K562 (cell line): ENCODE data around the gene HDAC6. TPM values are rescaled to one million over a fixed set of nuclear protein-coding genes. Genes with fewer than 3 reads are reported as not detected.

Experiments
- BACH1 ChIP-seq: fragments of 200-800 bp; sonication (Bioruptor generic); IDR thresholded peaks from 2 replicates; pipeline ENCODE4 v1.6.1; 2016; ENCODE audit warnings: missing genetic modification characterization, missing compliant biosample characterization
- HMG20A ChIP-seq: fragments of 450-650 bp; formaldehyde crosslinking; conservative IDR thresholded peaks from 2 replicates; pipeline ENCODE4 v1.4.0; 2020; ENCODE audit warnings: mild to moderate bottlenecking, mixed read lengths
- KLF6 ChIP-seq: fragments of 250-450 bp; sonication (Bioruptor Pico); IDR thresholded peaks from 2 replicates; pipeline ENCODE4 v1.4.0; 2020; ENCODE audit warnings: mild to moderate bottlenecking, moderate library complexity, borderline replicate concordance
- MXI1 ChIP-seq: IDR thresholded peaks from 2 replicates; pipeline ENCODE4 v1.6.1; 2011; ENCODE audit warnings: low read depth, mild to moderate bottlenecking, improper control_type of control experiment, low read length
- NFE2 ChIP-seq: IDR thresholded peaks from 2 replicates; pipeline ENCODE4 v1.6.1; 2014; ENCODE audit warnings: antibody characterized with exemption, low read depth
- POLR2H ChIP-seq: IDR thresholded peaks from 2 replicates; pipeline ENCODE4 v1.6.1; 2016; ENCODE audit warnings: missing genetic modification characterization, low read depth, mild to moderate bottlenecking, control low read depth, missing compliant biosample characterization, moderate library complexity
- PYGO2 ChIP-seq: fragments of 450-650 bp; IDR thresholded peaks from 2 replicates; pipeline ENCODE4 v1.6.1; 2016; ENCODE audit warnings: mild to moderate bottlenecking, missing genetic modification characterization, moderate library complexity, missing compliant biosample characterization
- RBM34 ChIP-seq: fragments of 200-400 bp; formaldehyde crosslinking; IDR thresholded peaks from 2 replicates; pipeline ENCODE4 v1.6.1; 2018; ENCODE audit warnings: low read length, borderline replicate concordance; ENCODE audit not compliant: insufficient read depth
- RCOR1 ChIP-seq, 2 experiments: IDR thresholded peaks; 2 replicates each; pipeline ENCODE4 v1.6.1; 2012; ENCODE audit warnings: low read depth in 2 of 2, low read length in 2 of 2, borderline replicate concordance in 1 of 2, improper control_type of control experiment in 1 of 2
- SMARCC2 ChIP-seq: fragments of 450-650 bp; IDR thresholded peaks from 2 replicates; pipeline ENCODE4 v1.6.1; 2017; ENCODE audit warnings: antibody characterized with exemption, moderate library complexity, mild to moderate bottlenecking, low read depth
- SOX6 ChIP-seq: fragments of 450-650 bp; IDR thresholded peaks from 2 replicates; pipeline ENCODE4 v1.6.1; 2014; ENCODE audit warnings: mild to moderate bottlenecking
- ZBED1 ChIP-seq: IDR thresholded peaks from 2 replicates; pipeline ENCODE4 v1.6.1; 2014
- ZC3H4 ChIP-seq: sonication (generic); formaldehyde crosslinking; IDR thresholded peaks from 2 replicates; pipeline ENCODE4 v1.9.0; 2021; ENCODE audit warnings: missing genetic modification reagents, borderline replicate concordance
- polyA plus RNA-seq, 8 experiments: library from polyadenylated mRNA; depleted of rRNA in 4 of 8; stranded (reverse) in 5 of 8; unstranded in 3 of 8; fragments of >200 nt; fragmentation: Nextera tagmentation in 2 of 8; fragmentation: Illumina TruSeq in 1 of 8; extraction: Ambion mirVana in 2 of 8; extraction: Trizol in 1 of 8; gene quantifications; 2 replicates each; pipeline versions ENCODE4 v1.2.1 to v1.2.3, GENCODE V29; 2011 to 2014; ENCODE audit warnings: inconsistent platforms in 1 of 8, missing spikeins in 1 of 8
- total RNA-seq, 7 experiments: library from RNA; depleted of rRNA in 6 of 7; stranded (reverse); fragments of >200 nt in 6 of 7; fragmentation: Illumina TruSeq in 2 of 7; extraction: Trizol in 2 of 7; gene quantifications; 2 replicates each; pipeline versions ENCODE4 v1.2.1 to v1.2.3, GENCODE V29; 2011 to 2021; ENCODE audit warnings: low replicate concordance in 1 of 7
- TF ChIP-seq, protein P1 (sequence below): IDR thresholded peaks from 2 replicates; pipeline ENCODE4 v1.6.1; 2011; ENCODE audit not compliant: insufficient read length; ENCODE audit errors: extremely low read depth
- TF ChIP-seq, protein P2 (sequence below), 2 experiments: fragments of 450-650 bp in 1 of 2; IDR thresholded peaks; 2 replicates each; pipeline ENCODE4 v1.6.1; 2011 to 2017; ENCODE audit warnings: low read depth in 2 of 2, antibody characterized with exemption in 1 of 2, borderline replicate concordance in 1 of 2, low read length in 1 of 2, mild to moderate bottlenecking in 1 of 2, mixed read lengths in 1 of 2; ENCODE audit not compliant: control insufficient read depth in 1 of 2
- TF ChIP-seq, protein P3 (sequence below): sonication (generic); formaldehyde crosslinking; IDR thresholded peaks from 2 replicates; pipeline ENCODE4 v1.8.0; 2023; ENCODE audit warnings: mild to moderate bottlenecking, missing genetic modification reagents
- TF ChIP-seq, protein P4 (sequence below): sonication (generic); formaldehyde crosslinking; IDR thresholded peaks from 2 replicates; pipeline ENCODE4 v1.8.0; 2022; ENCODE audit warnings: mild to moderate bottlenecking, missing genetic modification reagents
- TF ChIP-seq, protein P5 (sequence below): fragments of 450-650 bp; IDR thresholded peaks from 2 replicates; pipeline ENCODE4 v1.6.1; 2014; ENCODE audit warnings: low read depth, mild to moderate bottlenecking, moderate library complexity, borderline replicate concordance

The HDAC6 gene
- total and polyA plus RNA-seq, 9 of the 15 experiments (the other 6 are each of a cell fraction or from before 2014, with no cell fraction given): 29.9 to 101 (median 71.2) TPM

DNA sequence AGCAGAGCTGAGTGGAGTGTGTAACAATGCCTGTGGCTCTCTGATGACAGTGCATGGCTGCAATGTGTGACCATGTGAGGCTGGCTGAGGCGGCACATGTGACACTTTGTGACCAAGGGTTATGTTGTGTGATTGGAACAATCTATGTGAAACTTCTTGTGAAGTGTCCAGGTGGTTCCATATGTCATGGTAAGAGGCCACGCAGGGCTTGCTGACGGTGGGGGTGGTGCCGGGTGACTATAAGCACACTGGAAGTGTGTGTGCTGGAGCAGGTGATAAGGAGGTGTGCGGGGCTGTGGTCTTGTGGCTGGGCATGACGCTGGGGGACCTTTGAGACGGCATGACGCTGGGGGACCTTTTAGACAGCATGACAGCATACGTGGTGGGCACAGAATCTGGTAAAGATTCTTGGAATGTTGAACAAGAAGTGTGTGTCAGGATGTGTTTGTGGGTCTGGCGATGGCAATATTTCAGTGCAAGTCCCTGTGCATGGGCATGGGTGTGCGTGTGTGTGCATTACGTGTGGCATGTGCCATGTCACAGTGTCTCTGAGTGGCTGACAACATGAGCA lies 7.4 kb upstream of the HDAC6 start (continued):
- TF ChIP-seq HMG20A (CRISPR knock-in tag): no peak
- TF ChIP-seq, protein P1, sequence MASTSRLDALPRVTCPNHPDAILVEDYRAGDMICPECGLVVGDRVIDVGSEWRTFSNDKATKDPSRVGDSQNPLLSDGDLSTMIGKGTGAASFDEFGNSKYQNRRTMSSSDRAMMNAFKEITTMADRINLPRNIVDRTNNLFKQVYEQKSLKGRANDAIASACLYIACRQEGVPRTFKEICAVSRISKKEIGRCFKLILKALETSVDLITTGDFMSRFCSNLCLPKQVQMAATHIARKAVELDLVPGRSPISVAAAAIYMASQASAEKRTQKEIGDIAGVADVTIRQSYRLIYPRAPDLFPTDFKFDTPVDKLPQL: no peak
- TF ChIP-seq, protein P2, sequence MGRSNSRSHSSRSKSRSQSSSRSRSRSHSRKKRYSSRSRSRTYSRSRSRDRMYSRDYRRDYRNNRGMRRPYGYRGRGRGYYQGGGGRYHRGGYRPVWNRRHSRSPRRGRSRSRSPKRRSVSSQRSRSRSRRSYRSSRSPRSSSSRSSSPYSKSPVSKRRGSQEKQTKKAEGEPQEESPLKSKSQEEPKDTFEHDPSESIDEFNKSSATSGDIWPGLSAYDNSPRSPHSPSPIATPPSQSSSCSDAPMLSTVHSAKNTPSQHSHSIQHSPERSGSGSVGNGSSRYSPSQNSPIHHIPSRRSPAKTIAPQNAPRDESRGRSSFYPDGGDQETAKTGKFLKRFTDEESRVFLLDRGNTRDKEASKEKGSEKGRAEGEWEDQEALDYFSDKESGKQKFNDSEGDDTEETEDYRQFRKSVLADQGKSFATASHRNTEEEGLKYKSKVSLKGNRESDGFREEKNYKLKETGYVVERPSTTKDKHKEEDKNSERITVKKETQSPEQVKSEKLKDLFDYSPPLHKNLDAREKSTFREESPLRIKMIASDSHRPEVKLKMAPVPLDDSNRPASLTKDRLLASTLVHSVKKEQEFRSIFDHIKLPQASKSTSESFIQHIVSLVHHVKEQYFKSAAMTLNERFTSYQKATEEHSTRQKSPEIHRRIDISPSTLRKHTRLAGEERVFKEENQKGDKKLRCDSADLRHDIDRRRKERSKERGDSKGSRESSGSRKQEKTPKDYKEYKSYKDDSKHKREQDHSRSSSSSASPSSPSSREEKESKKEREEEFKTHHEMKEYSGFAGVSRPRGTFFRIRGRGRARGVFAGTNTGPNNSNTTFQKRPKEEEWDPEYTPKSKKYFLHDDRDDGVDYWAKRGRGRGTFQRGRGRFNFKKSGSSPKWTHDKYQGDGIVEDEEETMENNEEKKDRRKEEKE (IDR thresholded peaks at IDR 0.05; ENCODE audit: borderline replicate concordance in 1 of 2, control insufficient read depth in 1 of 2, low read depth in 2 of 2, low read length in 1 of 2): no peak
- no peak for TF ChIP-seq PYGO2 (tag)
- TF ChIP-seq, protein P3, sequence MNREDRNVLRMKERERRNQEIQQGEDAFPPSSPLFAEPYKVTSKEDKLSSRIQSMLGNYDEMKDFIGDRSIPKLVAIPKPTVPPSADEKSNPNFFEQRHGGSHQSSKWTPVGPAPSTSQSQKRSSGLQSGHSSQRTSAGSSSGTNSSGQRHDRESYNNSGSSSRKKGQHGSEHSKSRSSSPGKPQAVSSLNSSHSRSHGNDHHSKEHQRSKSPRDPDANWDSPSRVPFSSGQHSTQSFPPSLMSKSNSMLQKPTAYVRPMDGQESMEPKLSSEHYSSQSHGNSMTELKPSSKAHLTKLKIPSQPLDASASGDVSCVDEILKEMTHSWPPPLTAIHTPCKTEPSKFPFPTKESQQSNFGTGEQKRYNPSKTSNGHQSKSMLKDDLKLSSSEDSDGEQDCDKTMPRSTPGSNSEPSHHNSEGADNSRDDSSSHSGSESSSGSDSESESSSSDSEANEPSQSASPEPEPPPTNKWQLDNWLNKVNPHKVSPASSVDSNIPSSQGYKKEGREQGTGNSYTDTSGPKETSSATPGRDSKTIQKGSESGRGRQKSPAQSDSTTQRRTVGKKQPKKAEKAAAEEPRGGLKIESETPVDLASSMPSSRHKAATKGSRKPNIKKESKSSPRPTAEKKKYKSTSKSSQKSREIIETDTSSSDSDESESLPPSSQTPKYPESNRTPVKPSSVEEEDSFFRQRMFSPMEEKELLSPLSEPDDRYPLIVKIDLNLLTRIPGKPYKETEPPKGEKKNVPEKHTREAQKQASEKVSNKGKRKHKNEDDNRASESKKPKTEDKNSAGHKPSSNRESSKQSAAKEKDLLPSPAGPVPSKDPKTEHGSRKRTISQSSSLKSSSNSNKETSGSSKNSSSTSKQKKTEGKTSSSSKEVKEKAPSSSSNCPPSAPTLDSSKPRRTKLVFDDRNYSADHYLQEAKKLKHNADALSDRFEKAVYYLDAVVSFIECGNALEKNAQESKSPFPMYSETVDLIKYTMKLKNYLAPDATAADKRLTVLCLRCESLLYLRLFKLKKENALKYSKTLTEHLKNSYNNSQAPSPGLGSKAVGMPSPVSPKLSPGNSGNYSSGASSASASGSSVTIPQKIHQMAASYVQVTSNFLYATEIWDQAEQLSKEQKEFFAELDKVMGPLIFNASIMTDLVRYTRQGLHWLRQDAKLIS: no peak
- TF ChIP-seq BACH1: no peak
- TF ChIP-seq, protein P4, sequence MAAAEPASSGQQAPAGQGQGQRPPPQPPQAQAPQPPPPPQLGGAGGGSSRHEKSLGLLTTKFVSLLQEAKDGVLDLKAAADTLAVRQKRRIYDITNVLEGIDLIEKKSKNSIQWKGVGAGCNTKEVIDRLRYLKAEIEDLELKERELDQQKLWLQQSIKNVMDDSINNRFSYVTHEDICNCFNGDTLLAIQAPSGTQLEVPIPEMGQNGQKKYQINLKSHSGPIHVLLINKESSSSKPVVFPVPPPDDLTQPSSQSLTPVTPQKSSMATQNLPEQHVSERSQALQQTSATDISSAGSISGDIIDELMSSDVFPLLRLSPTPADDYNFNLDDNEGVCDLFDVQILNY: no peak
- TF ChIP-seq NFE2: peak; percentile 35; the same call in 1 of the 2 replicates
- no peak for TF ChIP-seq POLR2H (tag)
- TF ChIP-seq MXI1: peak; percentile 72; the same call in 1 of the 2 replicates
- no peak for TF ChIP-seq SMARCC2
- TF ChIP-seq ZC3H4 (CRISPR knock-in tag): no peak
- TF ChIP-seq KLF6 (CRISPR knock-in tag): no peak
- no peak for TF ChIP-seq RBM34
- TF ChIP-seq, protein P5, sequence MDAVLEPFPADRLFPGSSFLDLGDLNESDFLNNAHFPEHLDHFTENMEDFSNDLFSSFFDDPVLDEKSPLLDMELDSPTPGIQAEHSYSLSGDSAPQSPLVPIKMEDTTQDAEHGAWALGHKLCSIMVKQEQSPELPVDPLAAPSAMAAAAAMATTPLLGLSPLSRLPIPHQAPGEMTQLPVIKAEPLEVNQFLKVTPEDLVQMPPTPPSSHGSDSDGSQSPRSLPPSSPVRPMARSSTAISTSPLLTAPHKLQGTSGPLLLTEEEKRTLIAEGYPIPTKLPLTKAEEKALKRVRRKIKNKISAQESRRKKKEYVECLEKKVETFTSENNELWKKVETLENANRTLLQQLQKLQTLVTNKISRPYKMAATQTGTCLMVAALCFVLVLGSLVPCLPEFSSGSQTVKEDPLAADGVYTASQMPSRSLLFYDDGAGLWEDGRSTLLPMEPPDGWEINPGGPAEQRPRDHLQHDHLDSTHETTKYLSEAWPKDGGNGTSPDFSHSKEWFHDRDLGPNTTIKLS: no peak
- TF ChIP-seq ZBED1: no peak
- no peak; a peak in 1 of 4 replicates for TF ChIP-seq RCOR1 (IDR thresholded peaks at IDR 0.05; ENCODE audit: borderline replicate concordance in 1 of 2, low read depth in 2 of 2, low read length in 2 of 2)
- TF ChIP-seq SOX6: peak; percentile 59
